Stimulated activated CD8-positive, alpha-beta memory T cell treated with anti-CD3 and anti-CD28 coated beads, Interleukin-4, amount 100 ng/mL, for 1 hour (primary cell): ENCODE data around the gene HOOK1.
A peak's percentile ranks its signal among the peaks of the same experiment; 100 is the strongest.
"Not testable (repeated sequence)": the region's sequence is repeated elsewhere in the genome, so short reads cannot be mapped to it uniquely, and the experiment has no call there.

Experiments
- DNase-seq, 2 donors: peaks; one replicate each; pipeline ENCODE4 v3.0.0-alpha.2; 2020; ENCODE audit warnings: low read depth in 2 of 2, low spot score in 1 of 2

The HOOK1 gene

GRCh38 chr1:59819566-59820438 is 5.1 kb downstream of the HOOK1 start:
- DNase-seq = no peak

- no peak for DNase-seq
Observed at GRCh38 chr1:59827055-59827643, 12.4 kb downstream of the HOOK1 start.

GRCh38 chr1:59828160-59828559 is 13.4 kb downstream of the HOOK1 start:
- DNase-seq = no peak

GRCh38 chr1:59831529-59831928 is 16.8 kb downstream of the HOOK1 start:
- no peak for DNase-seq

- no peak for DNase-seq
Observed at GRCh38 chr1:59833022-59833421, 18.3 kb downstream of the HOOK1 start.

GRCh38 chr1:59833991-59834390 is 19.2 kb downstream of the HOOK1 start:
- DNase-seq = no peak

- DNase-seq = not testable (repeated sequence)
Observed at GRCh38 chr1:59837857-59838256, 23.1 kb downstream of the HOOK1 start.

GRCh38 chr1:59845091-59845490 is 30.3 kb downstream of the HOOK1 start:
- no peak for DNase-seq

- DNase-seq = no peak
Observed at GRCh38 chr1:59846209-59846894, 31.6 kb downstream of the HOOK1 start.

GRCh38 chr1:59846895-59847282 is 32.1 kb downstream of the HOOK1 start:
- DNase-seq = no peak

- DNase-seq = no peak
Observed at GRCh38 chr1:59852117-59852516, 37.4 kb downstream of the HOOK1 start.

GRCh38 chr1:59855297-59855696 is 40.5 kb downstream of the HOOK1 start:
- not testable (repeated sequence) for DNase-seq

GRCh38 chr1:59856725-59857338 is 42.1 kb downstream of the HOOK1 start:
- no peak for DNase-seq

- no peak for DNase-seq
Observed at GRCh38 chr1:59857679-59858354, 43.1 kb downstream of the HOOK1 start.

- no peak for DNase-seq
Observed at GRCh38 chr1:59866462-59866861, 51.7 kb downstream of the HOOK1 start.

GRCh38 chr1:59871746-59872145 is 57.0 kb downstream of the HOOK1 start:
- no peak for DNase-seq

GRCh38 chr1:59877108-59877682 is 62.4 kb downstream of the HOOK1 start:
- no peak for DNase-seq

- no peak for DNase-seq
Observed at GRCh38 chr1:59878370-59878769, 63.6 kb downstream of the HOOK1 start.

- peak in 1 of 2 donors; percentile 9 for DNase-seq
Observed at GRCh38 chr1:59879574-59879973, 64.8 kb downstream of the HOOK1 start.

GRCh38 chr1:59879996-59880505 is 65.3 kb downstream of the HOOK1 start:
- no peak for DNase-seq
